LHCN-M2 (cell line): Measurements from ENCODE around the gene GSX2. TPM values are rescaled to one million over a fixed set of nuclear protein-coding genes. Genes with fewer than 3 reads are reported as not detected.

Experiments used
- total RNA-seq: library from RNA; depleted of rRNA; stranded (reverse); fragments of >200 nt; gene quantifications from 2 replicates; pipeline ENCODE4 v1.2.3, GENCODE V29; 2014; rRNA removed

Gene GSX2
- total RNA-seq, 1 experiment from 2014 or later: not detected

Other genes with a start within 250 kb of the GSX2 start
- gene CHIC2, start 35.6 kb upstream of the GSX2 start, total RNA-seq: 29.6 and 37.2 TPM in 2 replicates
- gene PDGFRA, start 129.1 kb downstream of the GSX2 start, total RNA-seq: 0.98 and 2.1 TPM in 2 replicates